PC-9 (cell line): ENCODE measurements around the gene KLK7. TPM values are rescaled to one million over a fixed set of nuclear protein-coding genes. Genes with fewer than 3 reads are reported as not detected.

Experiments
- BruUV-seq: library from RNA; stranded (reverse); fragments of 400-500 nt; replicated peaks from 2 replicates; lab custom pipeline; 2021; lab: Mats Ljungman, UMichigan
- CTCF ChIA-PET: fragments of 300-600 bp; sonication (Branson Sonifier 250); formaldehyde crosslinking; loops from one replicate; lab custom pipeline; 2022; ENCODE audit warnings: antibody characterized with exemption; lab: Charles Lee
- POLR2A ChIA-PET: fragments of 300-600 bp; sonication (Branson Sonifier 250); formaldehyde crosslinking; loops from one replicate; lab custom pipeline; 2022; ENCODE audit warnings: antibody characterized with exemption; ENCODE audit not compliant: unreplicated experiment; lab: Charles Lee
- DNase-seq, 2 experiments: peaks; one replicate each; pipeline versions ENCODE4 v3.0.0 to v3.0.0-alpha.2; 2015 to 2022; ENCODE audit warnings: mixed read lengths in 1 of 2
- H2AFZ ChIP-seq: fragments of 200-600 bp; sonication (generic); 2 replicates; pipeline ENCODE4 v1.8.1; 2017; ENCODE audit warnings: antibody characterized with exemption
- H3F3A ChIP-seq: fragments of 200-600 bp; sonication (generic); 2 replicates; pipeline ENCODE4 v1.8.1; 2017; ENCODE audit warnings: antibody characterized with exemption, mild to moderate bottlenecking, low read depth; ENCODE audit not compliant: insufficient read depth
- H3K27ac ChIP-seq: fragments of 200-600 bp; sonication (generic); 2 replicates; pipeline ENCODE4 v1.6.1; 2016; ENCODE audit warnings: mixed run types
- H3K27me3 ChIP-seq: fragments of 200-600 bp; sonication (generic); 2 replicates; pipeline ENCODE4 v1.6.1; 2016; ENCODE audit warnings: low read depth, mixed run types; ENCODE audit not compliant: insufficient read depth
- H3K36me3 ChIP-seq: fragments of 200-600 bp; sonication (generic); 2 replicates; pipeline ENCODE4 v1.6.1; 2016; ENCODE audit warnings: low read depth, mixed run types
- H3K4me1 ChIP-seq: fragments of 200-600 bp; sonication (generic); replicated peaks from 2 replicates; pipeline ENCODE4 v1.6.1; 2016; ENCODE audit warnings: mixed run types; ENCODE audit not compliant: insufficient read depth
- H3K4me2 ChIP-seq: fragments of 200-600 bp; sonication (generic); 2 replicates; pipeline ENCODE4 v1.6.1; 2017; ENCODE audit warnings: mixed run types
- H3K4me3 ChIP-seq: fragments of 200-600 bp; sonication (generic); 2 replicates; pipeline ENCODE4 v1.6.1; 2016; ENCODE audit warnings: mixed run types
- H3K79me2 ChIP-seq: fragments of 200-600 bp; sonication (generic); 2 replicates; pipeline ENCODE4 v1.6.1; 2017; ENCODE audit warnings: low read depth, mixed run types
- H3K9me2 ChIP-seq: fragments of 200-600 bp; sonication (generic); 2 replicates; pipeline ENCODE4 v1.8.1; 2017; ENCODE audit warnings: mild to moderate bottlenecking; ENCODE audit not compliant: insufficient read depth
- H3K9me3 ChIP-seq: fragments of 200-600 bp; sonication (generic); 2 replicates; pipeline ENCODE4 v1.8.1; 2016; ENCODE audit warnings: low read depth; ENCODE audit not compliant: insufficient read depth
- H4K20me1 ChIP-seq: fragments of 200-600 bp; sonication (generic); 2 replicates; pipeline ENCODE4 v1.8.1; 2017; ENCODE audit not compliant: insufficient read depth
- CTCF ChIP-seq: fragments of 200-600 bp; sonication (generic); conservative IDR thresholded peaks from 2 replicates; pipeline ENCODE4 v1.6.1; 2017; ENCODE audit warnings: mixed run types, antibody characterized with exemption, mild to moderate bottlenecking, moderate library complexity
- EZH2 ChIP-seq: fragments of 200-600 bp; sonication (generic); IDR thresholded peaks from 2 replicates; pipeline ENCODE4 v1.8.0; 2017; ENCODE audit warnings: antibody characterized with exemption, low read depth
- intact Hi-C: fragments of 100-400 bp; cut with micrococcal nuclease; formaldehyde crosslinking; loops from one replicate; pipeline ENCODE4 v1.10.0; 2022; ENCODE audit not compliant: unreplicated experiment
- total RNA-seq: library from RNA; stranded (reverse); gene quantifications from 2 replicates; pipeline ENCODE4 v1.2.3, GENCODE V29; 2021

KLK7 gene
- total RNA-seq, 1 experiment from 2014 or later: 98.1 TPM

- no peaks in the 10 kb centered on the region for H3K79me2 ChIP-seq
Observed at GRCh38 chr19:51022526-51022925, 38.8 kb upstream of the KLK7 start.

GRCh38 chr19:51020988-51021651, 37.4 kb upstream of the KLK7 start:
- H2AFZ ChIP-seq: no peak overlapping the region
- intact Hi-C loops: loop anchor here (1.0 kb wide), 1 partner anchor 73 kb away; no protein-coding TSS in a partner anchor

More at GRCh38 chr19:51022526-51022925, 38.8 kb upstream of the KLK7 start:
- ChIA-PET CTCF (no interaction called here), POLR2A (no interaction called here)
- Histone ChIP-seq H3K27me3 (peaks cover 13% of the 10 kb centered on the region; the same call in 1 of the 2 replicates), H3K9me3 (no peaks in the 10 kb centered on the region), H4K20me1 (no peaks in the 10 kb centered on the region), H2AFZ (no peak overlapping the region), H3K4me2 (no peak overlapping the region), H3K4me3 (no peak overlapping the region), H3K4me1 (peaks cover 19% of the 10 kb centered on the region), H3K36me3 (no peaks in the 10 kb centered on the region), H3F3A (peaks cover 33% of the 10 kb centered on the region), H3K27ac (no peak overlapping the region), H3K9me2 (no peaks in the 10 kb centered on the region)
- TF ChIP-seq EZH2 (no peak), CTCF (no peak)
- no peak for DNase-seq
- BruUV-seq: no TSS peak
- intact Hi-C loops: no loop called here

GRCh38 chr19:51019544-51019925, 35.8 kb upstream of the KLK7 start, which contains the start of gene KLK10:
TSS of gene KLK10 (minus strand) at chr19:51019709. CDS start at chr19:51019130, 579 bp downstream.
- no peaks in the 10 kb centered on the region for H3K9me3 ChIP-seq
- no peaks in the 10 kb centered on the region for H3K79me2 ChIP-seq
- no peaks in the 10 kb centered on the region for H3K9me2 ChIP-seq
- peak within 1 kb of the TSS; percentile 81 for H3K27ac ChIP-seq
- H3K36me3 ChIP-seq: no peaks in the 10 kb centered on the region
- peak within 1 kb of the TSS; percentile 95 for H3K4me2 ChIP-seq
- intact Hi-C loops: loop anchor here (5.0 to 10.0 kb wide), 3 partner anchors 148 to 315 kb away; no protein-coding TSS in a partner anchor
- TF ChIP-seq EZH2: no peak
- TF ChIP-seq CTCF: no peak
- no peaks in the 10 kb centered on the region for H4K20me1 ChIP-seq
- ChIA-PET CTCF (interaction anchor here (0.6 kb wide), 1 partner anchor 99 kb away, joined by 6 read pairs; no protein-coding TSS in a partner anchor), POLR2A (interaction anchor here (0.6 to 1.9 kb wide), 6 partner anchors 17 to 71 kb away, joined by 4 to 23 read pairs (median 7); partner anchors contain the start of gene KLK8)
- no peak for DNase-seq
- peaks cover 38% of the 10 kb centered on the region for H3F3A ChIP-seq
- peaks cover 19% of the 10 kb centered on the region for H3K4me1 ChIP-seq
- peak within 1 kb of the TSS; percentile 79 for H3K4me3 ChIP-seq
- no TSS peak for BruUV-seq
- no peaks in the 10 kb centered on the region for H3K27me3 ChIP-seq
- H2AFZ ChIP-seq: peak within 1 kb of the TSS; percentile 90

More at GRCh38 chr19:51020988-51021651, 37.4 kb upstream of the KLK7 start:
- Histone ChIP-seq H3K27me3 (peaks cover 13% of the 10 kb centered on the region; the same call in 1 of the 2 replicates), H3K9me3 (no peaks in the 10 kb centered on the region), H3K4me2 (no peak overlapping the region), H3K4me1 (peaks cover 19% of the 10 kb centered on the region), H3K79me2 (no peaks in the 10 kb centered on the region), H3K27ac (no peak overlapping the region), H3K4me3 (no peak overlapping the region), H4K20me1 (no peaks in the 10 kb centered on the region), H3K36me3 (no peaks in the 10 kb centered on the region), H3F3A (peaks cover 38% of the 10 kb centered on the region), H3K9me2 (no peaks in the 10 kb centered on the region)
- POLR2A ChIA-PET: interaction anchor here (0.6 to 0.7 kb wide), 7 partner anchors 18 to 505 kb away, joined by 3 to 23 read pairs (median 4); no protein-coding TSS in a partner anchor
- DNase-seq: peak; percentile 40 to 70
- BruUV-seq: no TSS peak
- CTCF ChIA-PET: interaction anchor here (0.5 to 1.0 kb wide), 7 partner anchors 19 to 563 kb away, joined by 3 to 14 read pairs (median 6); no protein-coding TSS in a partner anchor
- TF ChIP-seq EZH2 (no peak), CTCF (peak; percentile 85)
